GM19455 (cell line): ENCODE measurements around the gene P3H1.
"Not testable (repeated sequence)": the region's sequence is repeated elsewhere in the genome, so short reads cannot be mapped to it uniquely, and the experiment has no call there.

Experiments used
- ATAC-seq: cut with Tn5 transposase; IDR thresholded peaks from one replicate; pipeline ENCODE4 v1.9.1; 2021; ENCODE audit not compliant: unreplicated experiment

P3H1 gene

DNA sequence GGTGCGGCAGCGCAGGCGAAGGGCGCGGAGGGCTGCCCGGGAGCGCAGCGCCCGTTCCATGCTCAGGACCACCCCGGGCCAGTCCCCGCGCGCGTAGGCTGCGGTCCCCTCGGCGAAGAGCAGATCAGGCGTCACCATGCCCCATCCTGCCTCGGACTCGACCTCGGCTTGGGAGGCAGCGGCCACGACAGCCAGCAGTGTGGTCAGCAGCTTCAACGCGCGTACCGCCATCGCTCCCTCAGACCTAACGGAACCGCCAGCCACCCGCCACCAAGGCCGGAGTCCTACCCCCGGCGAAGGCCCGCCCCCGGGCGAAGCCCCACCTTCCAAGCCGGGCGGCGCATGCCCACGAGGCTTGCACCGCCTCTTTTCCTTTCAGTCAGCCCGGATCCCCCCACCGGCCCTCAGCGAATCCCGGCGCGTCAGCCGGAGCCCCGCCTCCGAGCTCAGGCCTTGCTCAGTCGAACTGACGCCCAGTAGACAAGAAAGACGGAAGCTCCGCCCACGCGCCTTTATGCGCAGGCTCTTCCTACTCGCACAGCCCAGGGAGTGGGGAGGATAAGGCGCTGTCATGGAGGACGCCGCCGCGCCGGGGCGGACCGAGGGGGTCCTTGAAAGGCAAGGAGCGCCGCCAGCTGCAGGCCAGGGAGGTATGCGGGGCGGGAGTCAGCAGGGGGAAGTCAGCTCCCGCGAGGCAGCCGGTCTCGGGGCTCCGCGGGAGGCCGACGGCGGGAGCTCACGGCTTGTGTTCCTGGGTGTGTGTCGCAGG, at the start of gene P3H1, which contains the start of gene C1orf50:
Gene P3H1 (minus strand): TSS at position 288 of the 769 bp plus-strand sequence. CDS start 57 bp downstream, at position 231.
Gene C1orf50 (plus strand): TSS at position 509 of the 769 bp plus-strand sequence. CDS start 63 bp downstream, at position 572.
- peak; percentile 93 for ATAC-seq

DNA sequence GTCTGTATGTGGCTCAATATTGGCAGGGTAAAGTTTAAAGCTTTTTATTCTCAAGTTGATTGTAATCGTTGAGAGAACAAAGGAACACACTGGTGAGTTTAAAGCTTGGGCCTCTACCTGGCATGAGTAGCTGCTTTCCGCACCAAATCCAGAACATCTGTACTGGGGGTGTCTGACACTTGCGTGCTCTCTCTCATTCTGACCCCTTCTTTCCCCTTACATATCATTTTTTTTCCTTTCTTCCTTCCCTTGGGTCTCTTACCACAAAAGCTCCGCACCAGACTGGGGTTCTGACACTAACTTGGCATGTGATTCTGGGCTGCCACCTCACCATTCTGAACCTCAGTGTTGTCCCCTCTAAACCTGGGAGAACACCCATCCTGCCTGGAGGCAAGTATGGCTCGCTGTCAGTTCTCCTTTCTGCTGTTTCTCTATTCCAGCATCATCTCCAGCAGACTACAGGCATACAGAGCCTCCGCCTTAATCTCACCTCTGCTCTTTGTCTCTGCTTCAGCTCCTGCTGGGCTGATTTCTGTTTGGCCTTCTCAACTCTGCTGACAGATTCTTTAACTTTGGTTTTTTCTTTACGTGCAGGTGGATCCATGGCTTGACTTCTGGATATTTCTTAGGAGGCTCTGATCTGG, 49.2 kb upstream of the P3H1 start:
- no peak for ATAC-seq

GRCh38 chr1:42814815-42815214, 48.0 kb upstream of the P3H1 start:
- ATAC-seq: not testable (repeated sequence)

- ATAC-seq: no peak
Measured at GRCh38 chr1:42807056-42807668, 40.3 kb upstream of the P3H1 start.

DNA sequence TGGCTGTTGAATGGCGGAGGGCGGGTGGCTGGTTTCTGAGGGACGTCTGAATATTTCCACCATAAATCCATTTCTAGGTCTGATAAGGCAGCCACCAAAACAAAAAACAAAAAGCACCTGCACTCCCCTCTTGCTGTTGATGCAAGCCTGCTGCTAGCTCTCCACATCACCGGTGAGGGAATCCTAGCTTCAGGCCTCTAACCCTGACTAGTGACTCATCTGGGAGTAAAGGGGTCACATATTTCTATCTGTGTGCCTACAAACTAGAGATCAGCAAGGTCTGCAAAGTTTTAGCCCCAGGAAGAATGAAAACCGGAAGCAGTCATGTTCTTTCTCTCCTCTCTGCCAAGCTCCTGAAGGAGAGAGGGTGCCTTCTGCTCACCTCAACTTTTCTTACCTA, 39.8 kb upstream of the P3H1 start:
- ATAC-seq: no peak

DNA sequence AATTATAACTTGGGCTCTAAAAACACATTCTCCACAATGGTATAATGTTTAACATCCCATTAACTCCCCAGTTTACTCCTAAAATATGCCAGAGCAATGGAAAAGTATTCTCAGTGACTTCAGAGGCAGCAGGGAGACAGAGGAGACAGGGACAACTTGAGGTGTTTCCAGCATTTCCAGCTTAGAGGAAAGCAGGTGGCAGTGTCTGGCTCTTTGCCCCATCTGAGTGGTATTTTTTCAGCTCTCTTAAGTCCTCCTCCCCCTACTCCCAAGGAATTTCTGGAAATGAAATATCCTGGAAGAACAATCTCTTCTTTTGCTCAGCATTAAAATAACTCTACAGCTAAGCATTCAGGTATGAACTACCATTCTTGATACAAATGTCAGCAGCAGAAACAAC, 39.3 kb upstream of the P3H1 start:
- no peak for ATAC-seq

DNA sequence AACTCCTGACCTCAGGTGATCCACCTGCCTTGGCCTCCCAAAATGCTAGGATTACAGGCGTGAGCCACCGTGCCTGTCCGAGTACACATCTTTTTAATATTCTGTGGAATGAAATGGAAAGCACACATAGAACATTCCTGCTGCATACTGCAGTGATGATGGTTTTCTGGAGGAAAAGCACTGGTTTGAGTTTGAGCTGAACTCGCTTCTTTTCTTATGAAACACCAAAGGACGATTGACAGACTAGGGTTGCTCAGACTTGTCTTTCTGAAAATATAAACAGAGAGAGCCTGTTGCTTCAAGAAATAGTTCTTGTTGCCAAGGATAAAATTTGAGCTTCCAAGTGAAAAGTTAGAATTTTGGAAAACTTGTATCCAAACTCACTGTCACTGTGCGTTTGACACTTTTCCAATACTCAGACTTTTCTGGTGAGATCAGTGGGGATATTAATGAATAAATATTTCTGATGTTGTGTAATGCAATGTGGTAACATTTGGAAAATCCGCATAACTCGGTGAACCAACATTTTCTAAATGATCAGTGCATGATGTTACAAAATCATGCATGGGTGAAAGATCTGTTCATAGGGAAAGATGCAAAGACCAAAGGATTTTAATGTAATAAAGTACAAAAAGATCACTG, 35.1 kb upstream of the P3H1 start:
- ATAC-seq: no peak

- ATAC-seq: no peak
Measured at GRCh38 chr1:42797979-42798378, 31.2 kb upstream of the P3H1 start.

DNA sequence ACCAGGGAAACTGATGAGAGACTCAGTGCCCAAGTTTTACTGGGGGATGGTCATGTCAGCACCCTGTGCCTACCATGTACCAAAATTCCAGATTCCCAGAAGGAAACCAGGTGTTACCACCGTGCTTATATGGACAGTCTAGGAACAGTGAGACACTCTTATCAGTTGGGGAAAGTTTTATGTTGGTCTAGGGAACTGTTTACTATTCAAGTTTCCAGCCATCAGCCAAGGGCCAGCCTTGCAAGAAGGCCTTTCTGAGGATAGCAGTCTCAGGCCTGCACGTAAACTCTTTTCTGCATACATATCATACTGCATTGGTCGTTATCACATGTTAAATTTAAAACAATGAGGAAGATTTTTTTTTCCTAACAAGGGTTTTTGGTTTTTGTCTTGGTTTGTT, 30.6 kb upstream of the P3H1 start:
- ATAC-seq: no peak

DNA sequence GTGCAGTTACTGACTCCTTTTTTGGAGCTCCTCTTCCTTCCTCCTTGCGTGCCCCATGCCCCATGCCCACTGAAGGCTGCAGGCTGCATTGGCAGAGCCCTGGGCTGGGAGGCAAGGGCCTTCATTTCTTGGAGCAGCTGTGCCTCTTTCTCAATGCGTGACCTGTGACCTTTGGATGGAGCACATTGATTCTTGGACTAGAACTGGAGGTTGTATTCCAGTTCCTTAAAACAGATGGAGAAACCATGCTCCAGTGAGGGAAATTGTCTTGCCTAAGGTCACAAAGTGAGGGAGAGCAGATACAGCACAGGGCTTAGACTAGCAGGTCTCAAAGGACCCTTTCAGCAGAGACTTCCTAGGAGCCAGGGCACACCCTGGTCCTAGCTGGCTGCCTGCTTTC, 27.0 kb upstream of the P3H1 start:
- no peak for ATAC-seq

- no peak for ATAC-seq
Measured at GRCh38 chr1:42788021-42788420, 21.2 kb upstream of the P3H1 start.

- ATAC-seq: no peak
Measured at GRCh38 chr1:42786097-42786496, 19.3 kb upstream of the P3H1 start.

- ATAC-seq: no peak
Measured at GRCh38 chr1:42784946-42785693, 18.3 kb upstream of the P3H1 start, which contains the start of gene TMEM269. TSS of gene TMEM269 (plus strand) at chr1:42784991. CDS start at chr1:42789894, 4,903 bp downstream.

GRCh38 chr1:42784547-42784945, 17.7 kb upstream of the P3H1 start:
- ATAC-seq: no peak

- ATAC-seq: no peak
Measured at GRCh38 chr1:42783092-42783491, 16.3 kb upstream of the P3H1 start.

GRCh38 chr1:42780176-42780575, 13.3 kb upstream of the P3H1 start:
- ATAC-seq: no peak

GRCh38 chr1:42779725-42780124, 12.9 kb upstream of the P3H1 start:
- no peak for ATAC-seq

DNA sequence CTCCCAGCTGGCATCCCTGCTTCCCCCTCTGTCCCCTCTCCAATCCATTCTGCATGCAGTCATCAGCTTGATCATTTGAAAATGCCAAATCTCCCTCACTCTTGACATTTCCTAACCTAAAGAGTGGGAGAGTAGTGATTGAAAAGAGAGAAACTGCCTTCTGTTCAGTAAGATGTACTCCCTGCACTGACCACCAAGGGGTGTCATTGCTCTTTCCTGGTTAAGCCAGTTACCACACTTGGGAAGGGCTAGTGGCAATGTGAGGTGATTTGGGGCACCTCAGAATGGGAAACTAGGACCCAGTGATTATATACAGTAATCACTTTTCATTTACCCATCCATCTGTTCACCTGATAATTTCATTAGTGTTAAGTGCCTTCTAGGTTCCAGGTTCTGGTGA, 11.0 kb upstream of the P3H1 start:
- no peak for ATAC-seq

DNA sequence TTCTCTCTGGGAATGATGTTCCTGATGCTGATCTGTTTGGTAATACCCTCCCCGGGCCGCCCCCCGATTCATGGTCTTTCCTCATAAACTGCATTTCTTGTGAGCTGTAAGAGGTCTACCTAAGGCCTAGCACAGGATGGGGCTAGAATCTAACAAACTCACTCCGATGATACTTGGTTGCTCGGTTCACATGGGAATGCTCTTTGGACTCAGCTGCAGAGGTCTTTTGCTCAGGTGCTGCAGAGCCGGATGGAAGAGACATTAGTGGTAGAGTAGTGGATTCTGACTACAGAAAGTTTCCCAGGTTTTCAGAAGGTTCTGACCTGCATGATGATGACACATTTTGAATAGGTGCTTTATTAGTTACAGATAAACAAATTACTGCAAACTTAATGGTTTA, 9.7 kb upstream of the P3H1 start:
- no peak for ATAC-seq

DNA sequence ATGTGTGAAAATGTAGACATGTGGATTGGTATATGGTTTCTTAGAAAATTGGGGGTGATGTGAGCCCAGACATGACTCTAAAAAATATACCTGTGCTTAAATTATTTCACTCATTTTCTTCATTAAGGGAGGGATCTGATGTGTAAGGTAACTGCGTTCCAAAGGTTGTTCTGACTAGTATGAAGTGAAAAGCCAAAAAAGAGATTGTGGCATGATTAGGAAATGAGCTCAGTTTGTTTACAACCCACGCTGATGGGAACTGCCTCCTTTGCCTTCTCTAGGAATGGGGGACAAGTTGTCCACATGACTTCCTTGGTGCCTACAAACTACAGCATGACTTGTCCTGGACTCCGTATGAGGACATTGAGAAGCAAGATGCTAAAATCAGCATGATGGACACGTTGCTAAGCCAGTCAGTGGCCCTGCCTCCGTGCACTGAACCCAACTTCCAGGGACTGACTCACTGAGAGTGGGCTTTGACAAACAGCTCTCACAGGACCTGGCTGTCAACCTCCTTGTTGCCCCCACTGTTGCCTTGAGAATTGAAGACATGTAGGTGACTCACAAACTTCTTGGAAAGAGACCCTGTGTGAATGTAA, 8.2 kb upstream of the P3H1 start:
- ATAC-seq: no peak
